T-helper 1 cell (primary cell): ENCODE measurements around the gene BCAS1.

Experiments
- DNase-seq, 5 donors: peaks; one replicate each; pipeline ENCODE4 v3.0.0-alpha.2; 2012 to 2020

The BCAS1 gene

GRCh38 chr20:53901064-53901463 lies 169.3 kb downstream of the BCAS1 start:
- DNase-seq = no peak

- DNase-seq = no peak
Observed at GRCh38 chr20:53900380-53900999, 169.9 kb downstream of the BCAS1 start.

GRCh38 chr20:53899351-53900167 lies 170.8 kb downstream of the BCAS1 start:
- DNase-seq = peak in 4 of 5 donors; percentile 17 to 91 (median 45)

GRCh38 chr20:53898556-53898931 lies 171.8 kb downstream of the BCAS1 start:
- no peak for DNase-seq

GRCh38 chr20:53897884-53898555 lies 172.4 kb downstream of the BCAS1 start:
- no peak for DNase-seq

GRCh38 chr20:53896647-53897046 lies 173.7 kb downstream of the BCAS1 start:
- no peak for DNase-seq

GRCh38 chr20:53896041-53896440 lies 174.4 kb downstream of the BCAS1 start:
- DNase-seq = no peak

GRCh38 chr20:53895385-53895755 lies 175.0 kb downstream of the BCAS1 start:
- DNase-seq = no peak

GRCh38 chr20:53894707-53895384 lies 175.5 kb downstream of the BCAS1 start:
- DNase-seq = no peak
